ENCODE measurements around the gene PTGFRN. TPM values are rescaled to one million over a fixed set of nuclear protein-coding genes. Genes with fewer than 3 reads are reported as not detected.

The PTGFRN gene
- total and polyA plus RNA-seq, 2 of the 8 experiments (the other 6 are each of a cell fraction or from before 2014, with no cell fraction given): 13.0 to 32.6 TPM

- H3K27me3 ChIP-seq (replicated peaks in 1 of 4; ENCODE audit: control insufficient read depth in 3 of 4, extremely low read depth in 1 of 4, insufficient read depth in 3 of 4, low read length in 3 of 4): no peaks in the 10 kb centered on the region
- H2BK120ac ChIP-seq (replicated peaks; ENCODE audit: low read depth, low read length): no peak overlapping the region
- no peak overlapping the region for H4K8ac ChIP-seq (ENCODE audit: extremely low read depth, insufficient read depth, low read length)
- no peak overlapping the region for H3K23ac ChIP-seq (ENCODE audit: insufficient read length)
- H2BK12ac ChIP-seq (ENCODE audit: low read depth, low read length): no peak overlapping the region
- H3K56ac ChIP-seq (replicated peaks; ENCODE audit: insufficient read length, low read depth, low read length): no peak overlapping the region
- H2BK5ac ChIP-seq (ENCODE audit: low read depth, low read length): no peak overlapping the region
- no peak overlapping the region for H3K9ac ChIP-seq (replicated peaks in 1 of 4; ENCODE audit: extremely low read depth in 1 of 4, low read depth in 3 of 4, low read length in 3 of 4)
- no peak overlapping the region for H3K4ac ChIP-seq (replicated peaks; ENCODE audit: insufficient read length, low read depth, low read length)
- H3K18ac ChIP-seq (ENCODE audit: extremely low read depth, low read length): no peak overlapping the region
- FAIRE-seq: no peak
- H3K79me2 ChIP-seq (ENCODE audit: control insufficient read depth in 1 of 2, insufficient read depth in 2 of 2, low read length in 2 of 2): peaks cover 0 to 3% of the 10 kb centered on the region in 2 experiments; a peak in 1 of 4 replicates
- H3K23me2 ChIP-seq (ENCODE audit: low read depth, low read length): no peaks in the 10 kb centered on the region; the same call in 1 of the 2 replicates
- ChIA-PET CTCF (ENCODE audit: partially characterized antibody) (no interaction called here), POLR2A (ENCODE audit: partially characterized antibody) (no interaction called here)
- no peak overlapping the region for H2BK15ac ChIP-seq (ENCODE audit: low read length)
- no peaks in the 10 kb centered on the region for H3K36me3 ChIP-seq (ENCODE audit: control insufficient read depth in 2 of 4, insufficient read depth in 4 of 4, low read length in 3 of 4)
- H2BK20ac ChIP-seq (ENCODE audit: low read length): no peak overlapping the region
- H3K4me3 ChIP-seq (ENCODE audit: extremely low read depth in 1 of 4, insufficient read depth in 2 of 4, low read depth in 3 of 4, low read length in 4 of 4): no peak overlapping the region
- H4K5ac ChIP-seq (ENCODE audit: insufficient read length, low read depth, low read length): no peak overlapping the region
- H3K9me3 ChIP-seq (ENCODE audit: insufficient read depth in 2 of 2, low read depth in 1 of 2, low read length in 1 of 2): no peaks in the 10 kb centered on the region
- H2AFZ ChIP-seq (ENCODE audit: low read length): no peak overlapping the region
- no peak overlapping the region for H4K91ac ChIP-seq (replicated peaks; ENCODE audit: insufficient read length, low read length)
- no peak for DNase-seq (ENCODE audit: low read depth in 1 of 2, low spot score in 2 of 2)
- no peak overlapping the region for H2AK5ac ChIP-seq (ENCODE audit: low read depth, low read length)
- no peaks in the 10 kb centered on the region for H3K79me1 ChIP-seq (ENCODE audit: low read depth, low read length)
- H3K14ac ChIP-seq (ENCODE audit: insufficient read length): no peak overlapping the region
- no peaks in the 10 kb centered on the region for H4K20me1 ChIP-seq (replicated peaks in 1 of 2; ENCODE audit: control insufficient read depth in 1 of 2, insufficient read depth in 2 of 2, low read length in 2 of 2)
- TF ChIP-seq POLR2A (IDR thresholded peaks at IDR 0.05; ENCODE audit: control extremely low read depth in 1 of 2, low read depth in 2 of 2, low read length in 2 of 2): no peak
- no peak for TF ChIP-seq CHD1 (IDR thresholded peaks at IDR 0.05; ENCODE audit: low read depth, low read length)
- no peak for TF ChIP-seq TBP (IDR thresholded peaks at IDR 0.05; ENCODE audit: low read depth, low read length)
- TF ChIP-seq BACH1 (IDR thresholded peaks at IDR 0.05; ENCODE audit: low read length): no peak
- H3K4me2 ChIP-seq (ENCODE audit: insufficient read depth in 1 of 2, low read depth in 2 of 2, low read length in 2 of 2): no peak overlapping the region
- 91% methylated on average over 7 of the region's 7 CpGs; no CpG with 5 or more reads in 1 of the 2 experiments for WGBS, 2 experiments (ENCODE audit: extremely low coverage in 1 of 2, insufficient coverage in 1 of 2, insufficient read length in 1 of 2, insufficient replicate concordance in 2 of 2, low coverage in 1 of 2, low lambda C conversion rate in 2 of 2, missing lambda C conversion rate in 1 of 2)
- H3K4me1 ChIP-seq (replicated peaks in 1 of 4; ENCODE audit: control insufficient read depth in 3 of 4, insufficient read depth in 4 of 4, low read length in 3 of 4): peaks cover 0 to 6% (median 0%) of the 10 kb centered on the region in 4 experiments; a peak in 2 of 7 replicates
- no peak overlapping the region for H3K27ac ChIP-seq (ENCODE audit: low read depth, low read length)
These were observed 124.1 kb downstream of the PTGFRN start for GRCh38 chr1:117033772-117034171.

Data from H1 (cell line).